HL-60 (cell line): Measurements from ENCODE around the gene C6orf58.

Source experiments
- DNase-seq, 2 experiments: peaks; one replicate each; pipeline ENCODE4 v3.0.0-alpha.2; 2010 to 2020; ENCODE audit warnings: low read depth in 1 of 2, low spot score in 1 of 2
- H3K27ac ChIP-seq: fragments of 250-450 bp; sonication (Bioruptor Pico); replicated peaks from 2 replicates; pipeline ENCODE4 v1.5.1; 2020; ENCODE audit warnings: mild to moderate bottlenecking, moderate library complexity
- H3K27me3 ChIP-seq: fragments of 250-450 bp; sonication (Bioruptor Pico); 2 replicates; pipeline ENCODE4 v1.5.1; 2021; ENCODE audit warnings: mild to moderate bottlenecking, moderate library complexity; ENCODE audit not compliant: insufficient read depth, poor library complexity, severe bottlenecking
- H3K4me3 ChIP-seq: replicated peaks from 2 replicates; pipeline ENCODE4 v1.5.1; 2011; ENCODE audit warnings: mild to moderate bottlenecking, control low read depth, low read length; ENCODE audit not compliant: insufficient read depth
- GABPA ChIP-seq: IDR thresholded peaks from 2 replicates; pipeline ENCODE4 v1.6.1; 2012; ENCODE audit warnings: low read depth
- POLR2AphosphoS5 ChIP-seq: IDR thresholded peaks from 2 replicates; pipeline ENCODE4 v1.6.1; 2012; ENCODE audit warnings: low read depth
- REST ChIP-seq: IDR thresholded peaks from 2 replicates; pipeline ENCODE4 v1.6.1; 2012; ENCODE audit warnings: low read depth; ENCODE audit not compliant: insufficient replicate concordance
- SPI1 ChIP-seq: IDR thresholded peaks from 2 replicates; pipeline ENCODE4 v1.6.1; 2012; ENCODE audit warnings: low read depth, mild to moderate bottlenecking, borderline replicate concordance
- TF ChIP-seq, protein P1 (sequence below): IDR thresholded peaks from one replicate; pipeline ENCODE4 v1.5.1; 2011; ENCODE audit warnings: low read length, control low read depth, inconsistent platforms; ENCODE audit not compliant: insufficient read depth

The C6orf58 gene

GRCh38 chr6:127586372-127586771, 9.4 kb downstream of the C6orf58 start:
- Histone ChIP-seq H3K4me3 (no peak overlapping the region), H3K27me3 (peaks cover 3% of the 10 kb centered on the region), H3K27ac (no peak overlapping the region)
- no peak for DNase-seq
- TF ChIP-seq, protein P1, sequence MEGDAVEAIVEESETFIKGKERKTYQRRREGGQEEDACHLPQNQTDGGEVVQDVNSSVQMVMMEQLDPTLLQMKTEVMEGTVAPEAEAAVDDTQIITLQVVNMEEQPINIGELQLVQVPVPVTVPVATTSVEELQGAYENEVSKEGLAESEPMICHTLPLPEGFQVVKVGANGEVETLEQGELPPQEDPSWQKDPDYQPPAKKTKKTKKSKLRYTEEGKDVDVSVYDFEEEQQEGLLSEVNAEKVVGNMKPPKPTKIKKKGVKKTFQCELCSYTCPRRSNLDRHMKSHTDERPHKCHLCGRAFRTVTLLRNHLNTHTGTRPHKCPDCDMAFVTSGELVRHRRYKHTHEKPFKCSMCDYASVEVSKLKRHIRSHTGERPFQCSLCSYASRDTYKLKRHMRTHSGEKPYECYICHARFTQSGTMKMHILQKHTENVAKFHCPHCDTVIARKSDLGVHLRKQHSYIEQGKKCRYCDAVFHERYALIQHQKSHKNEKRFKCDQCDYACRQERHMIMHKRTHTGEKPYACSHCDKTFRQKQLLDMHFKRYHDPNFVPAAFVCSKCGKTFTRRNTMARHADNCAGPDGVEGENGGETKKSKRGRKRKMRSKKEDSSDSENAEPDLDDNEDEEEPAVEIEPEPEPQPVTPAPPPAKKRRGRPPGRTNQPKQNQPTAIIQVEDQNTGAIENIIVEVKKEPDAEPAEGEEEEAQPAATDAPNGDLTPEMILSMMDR = no peak
- TF ChIP-seq POLR2AphosphoS5 (no peak), REST (no peak), GABPA (no peak), SPI1 (no peak)

DNA sequence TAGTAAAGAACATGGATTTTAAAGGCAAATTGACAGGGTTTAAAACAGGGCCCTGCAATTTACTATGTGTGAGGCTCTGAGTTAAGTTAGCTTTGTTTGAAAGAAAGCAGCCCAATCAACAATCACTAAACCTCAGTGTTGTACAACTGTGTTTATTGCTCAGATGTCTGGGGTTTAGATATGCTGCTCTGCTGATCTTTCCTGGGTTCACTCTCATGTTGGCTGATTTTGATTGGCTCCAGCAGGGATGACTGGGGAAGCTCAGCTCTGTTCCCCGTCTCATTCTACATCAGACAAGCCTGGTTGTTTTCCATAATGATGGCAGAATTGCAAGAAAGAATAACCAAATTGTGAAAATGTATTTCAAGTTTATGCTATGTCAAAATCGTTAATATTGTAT, 10.9 kb downstream of the C6orf58 start:
- no peak overlapping the region for H3K27ac ChIP-seq
- H3K4me3 ChIP-seq = no peak overlapping the region
- H3K27me3 ChIP-seq = peaks cover 3% of the 10 kb centered on the region
- no peak for DNase-seq
- no peak for TF ChIP-seq POLR2AphosphoS5
- TF ChIP-seq REST = no peak
- no peak for TF ChIP-seq SPI1

GRCh38 chr6:127589135-127589534, 12.2 kb downstream of the C6orf58 start:
- DNase-seq = no peak
- no peak overlapping the region for H3K27ac ChIP-seq
- peaks cover 3% of the 10 kb centered on the region for H3K27me3 ChIP-seq
- no peak overlapping the region for H3K4me3 ChIP-seq
- TF ChIP-seq SPI1 = no peak
- no peak for TF ChIP-seq REST

GRCh38 chr6:127590344-127590743, 13.4 kb downstream of the C6orf58 start:
- no peak for TF ChIP-seq REST
- TF ChIP-seq POLR2AphosphoS5 = no peak
- TF ChIP-seq SPI1 = no peak
- TF ChIP-seq, protein P1 = no peak
- TF ChIP-seq GABPA = no peak
- H3K4me3 ChIP-seq = no peak overlapping the region
- no peak for DNase-seq
- H3K27ac ChIP-seq = no peak overlapping the region
- peaks cover 3% of the 10 kb centered on the region for H3K27me3 ChIP-seq
